ENCODE data around the gene PKP3.
"Not testable (repeated sequence)": the region's sequence is repeated elsewhere in the genome, so short reads cannot be mapped to it uniquely, and the experiment has no call there.

Gene PKP3

GRCh38 chr11:382081-382629, 11.9 kb upstream of the PKP3 start:
- H3K27ac ChIP-seq, result no peak overlapping the region
- TF ChIP-seq CTCF (IDR thresholded peaks at IDR 0.05) (no peak), ZFX (IDR thresholded peaks at IDR 0.05; ENCODE audit: borderline replicate concordance) (no peak)

- TF ChIP-seq ZFX (IDR thresholded peaks at IDR 0.05; ENCODE audit: borderline replicate concordance) (no peak), CTCF (IDR thresholded peaks at IDR 0.05) (no peak)
- no peak overlapping the region for H3K27ac ChIP-seq
These were observed 10.6 kb upstream of the PKP3 start for GRCh38 chr11:383431-383830.

- TF ChIP-seq ZFX (IDR thresholded peaks at IDR 0.05; ENCODE audit: borderline replicate concordance) (no peak), CTCF (IDR thresholded peaks at IDR 0.05) (no peak)
- no peak overlapping the region for H3K27ac ChIP-seq
These were observed 9.5 kb upstream of the PKP3 start for GRCh38 chr11:384511-384910.

GRCh38 chr11:385594-386351, 8.2 kb upstream of the PKP3 start:
- TF ChIP-seq CTCF (IDR thresholded peaks at IDR 0.05) (no peak), ZFX (IDR thresholded peaks at IDR 0.05; ENCODE audit: borderline replicate concordance) (no peak)
- H3K27ac ChIP-seq, result no peak overlapping the region

GRCh38 chr11:386483-386882, 7.5 kb upstream of the PKP3 start:
- no peak for TF ChIP-seq CTCF (IDR thresholded peaks at IDR 0.05)
- TF ChIP-seq ZFX (IDR thresholded peaks at IDR 0.05; ENCODE audit: borderline replicate concordance), result no peak
- H3K27ac ChIP-seq, result no peak overlapping the region

- H3K27ac ChIP-seq, result no peak overlapping the region
- no peak for TF ChIP-seq CTCF (IDR thresholded peaks at IDR 0.05)
- TF ChIP-seq ZFX (IDR thresholded peaks at IDR 0.05; ENCODE audit: borderline replicate concordance), result no peak
These were observed 6.7 kb upstream of the PKP3 start for GRCh38 chr11:387193-387793.

- not testable (repeated sequence) for H3K27ac ChIP-seq
These were observed 4.6 kb upstream of the PKP3 start for GRCh38 chr11:389369-389768.
